Cerebellar cortex (tissue), 1 donor: ENCODE data around the gene KRTAP10-12.
A peak's percentile ranks its signal among the peaks of the same experiment; 100 is the strongest.

Experiments
- DNase-seq: peaks from one replicate; pipeline ENCODE4 v3.0.0-alpha.2; 2015; ENCODE audit warnings: low spot score

The KRTAP10-12 gene

DNA sequence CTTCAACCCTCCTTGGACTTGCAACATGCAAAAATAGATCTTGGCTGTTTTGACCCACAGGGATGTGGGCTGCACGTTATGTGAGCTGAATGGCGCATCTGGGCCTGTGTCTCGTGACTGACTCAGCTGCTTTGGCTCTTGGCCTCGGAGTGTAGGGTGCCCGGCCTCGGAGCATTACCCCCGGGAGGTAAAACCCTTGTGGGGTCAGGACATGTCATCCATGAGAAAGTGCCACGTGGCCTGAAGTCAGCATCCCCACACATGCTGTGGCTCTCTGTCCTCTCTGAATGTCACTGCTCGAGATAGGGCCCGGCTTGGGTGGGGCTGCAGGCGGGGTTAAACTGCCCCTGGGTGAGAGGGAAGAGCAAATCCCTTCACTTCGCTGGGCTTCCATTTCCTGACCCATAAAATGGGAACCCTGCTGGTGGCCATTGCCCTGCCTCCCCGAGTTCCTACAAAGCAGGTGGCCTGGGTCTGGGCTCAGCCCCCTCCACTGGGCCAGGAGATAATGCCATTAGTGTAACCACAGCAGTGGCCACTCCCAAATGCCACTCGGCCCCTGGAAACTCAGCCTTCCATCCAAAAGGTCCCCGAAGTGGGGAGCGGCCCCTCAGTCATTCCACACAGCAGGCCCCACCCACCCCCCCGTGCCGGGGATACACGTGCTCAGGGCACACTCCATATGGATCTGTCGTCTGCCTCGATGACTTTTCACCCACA is 37.2 kb downstream of the KRTAP10-12 start:
- no peak for DNase-seq

DNA sequence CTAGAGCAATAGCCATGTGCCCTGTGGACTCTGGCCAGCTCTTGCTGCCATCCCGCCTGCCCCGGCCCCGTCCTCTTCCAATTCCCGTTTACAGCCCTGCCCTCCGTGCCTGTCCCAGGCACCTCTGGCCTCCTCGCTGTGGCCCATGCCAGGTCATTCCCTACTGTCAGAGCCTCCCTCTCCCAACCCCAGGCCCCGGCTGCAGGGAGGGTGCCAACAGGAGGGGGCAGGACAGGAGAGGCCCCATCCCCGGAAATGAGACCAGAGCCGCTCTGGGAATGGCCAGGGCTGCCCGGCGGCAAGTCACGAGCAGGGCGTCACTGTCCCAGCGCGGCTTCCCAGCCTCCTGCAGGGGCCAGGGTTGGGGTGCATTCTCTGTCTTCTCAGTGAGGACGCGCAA is 37.9 kb downstream of the KRTAP10-12 start:
- no peak for DNase-seq

DNA sequence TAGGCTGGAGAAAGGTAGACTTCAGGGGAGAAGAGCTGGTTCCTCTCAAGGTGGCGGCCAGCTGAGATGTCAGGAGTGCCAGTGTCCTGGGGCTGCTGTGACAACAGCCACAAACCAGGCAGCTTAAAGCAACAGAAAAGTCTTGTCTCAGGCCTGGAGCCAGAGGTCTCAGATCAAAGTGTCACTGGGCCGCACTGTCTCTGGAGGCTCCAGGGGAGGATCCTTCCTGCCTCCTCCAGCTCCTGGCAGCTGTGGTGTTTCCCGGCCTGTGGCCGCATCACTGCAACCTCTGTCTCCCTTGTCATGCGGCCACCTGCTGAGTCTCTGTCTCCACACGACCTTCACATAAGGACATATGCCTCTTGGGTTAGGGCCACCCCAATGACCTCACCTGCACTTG is 38.8 kb downstream of the KRTAP10-12 start:
- DNase-seq, result no peak

DNA sequence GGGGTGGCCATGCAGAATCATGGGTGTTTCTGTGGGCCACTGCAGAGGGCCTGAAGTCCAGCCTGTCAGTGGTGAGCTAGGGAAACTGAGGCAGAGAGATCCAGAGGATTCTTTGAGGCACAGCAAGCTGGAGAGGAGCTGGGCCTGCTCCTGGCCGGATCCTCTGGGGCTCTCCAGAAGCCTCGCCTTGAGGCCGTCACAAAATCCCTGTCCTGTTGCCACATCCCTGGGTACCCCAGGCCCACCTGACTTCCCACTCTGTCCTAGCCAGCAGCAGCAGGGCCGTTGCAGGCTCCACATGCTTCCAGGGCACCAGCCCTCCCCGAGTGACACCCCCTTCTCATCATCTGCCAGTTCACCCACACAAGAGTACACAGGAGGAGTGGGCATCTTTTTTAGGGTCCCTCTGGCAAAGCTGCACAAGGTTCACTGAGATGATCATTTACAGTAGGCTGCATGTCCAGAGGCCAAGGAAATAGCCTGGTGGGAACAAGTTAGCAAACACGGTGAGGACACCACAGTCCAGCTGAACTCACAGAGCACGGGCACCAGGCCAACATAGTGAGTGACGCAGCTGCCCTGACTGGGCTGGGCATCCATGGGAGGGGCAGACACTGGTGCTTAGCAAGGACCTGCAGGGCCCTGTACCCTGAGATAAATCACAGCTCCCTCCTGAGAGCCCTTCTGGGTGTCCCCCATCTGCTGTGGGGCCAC is 39.5 kb downstream of the KRTAP10-12 start:
- DNase-seq, result no peak

DNA sequence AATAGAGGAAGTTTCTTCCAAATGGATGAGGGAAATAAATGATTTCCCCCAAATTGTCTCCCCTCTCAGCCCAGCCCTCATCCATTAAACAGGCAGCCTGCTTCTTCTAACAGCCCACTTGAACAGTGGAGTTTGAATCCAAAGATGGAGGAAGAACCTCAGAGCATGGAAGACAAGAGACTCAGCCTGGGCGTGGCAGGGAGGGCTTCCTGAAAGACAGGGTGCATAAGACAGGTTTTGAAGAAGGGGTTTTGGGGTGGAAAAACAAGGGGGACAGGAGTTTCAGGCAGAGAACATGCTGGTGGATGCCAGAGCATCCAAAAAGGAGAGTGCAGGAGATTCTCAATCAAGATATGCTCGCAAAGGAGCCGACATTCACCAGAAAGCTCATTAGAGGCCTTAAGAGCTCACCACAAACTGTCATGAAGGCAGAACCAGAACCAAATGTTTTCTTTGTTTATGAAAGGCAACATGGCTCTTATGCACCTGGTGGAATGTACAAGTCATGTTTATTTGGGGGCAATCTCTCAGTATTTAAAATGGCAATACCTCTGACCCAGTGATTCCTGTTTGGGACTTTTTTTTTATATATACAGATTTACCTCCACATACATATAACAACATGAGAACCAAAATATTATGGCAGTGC is 40.9 kb downstream of the KRTAP10-12 start:
- peak; percentile 1 for DNase-seq

DNA sequence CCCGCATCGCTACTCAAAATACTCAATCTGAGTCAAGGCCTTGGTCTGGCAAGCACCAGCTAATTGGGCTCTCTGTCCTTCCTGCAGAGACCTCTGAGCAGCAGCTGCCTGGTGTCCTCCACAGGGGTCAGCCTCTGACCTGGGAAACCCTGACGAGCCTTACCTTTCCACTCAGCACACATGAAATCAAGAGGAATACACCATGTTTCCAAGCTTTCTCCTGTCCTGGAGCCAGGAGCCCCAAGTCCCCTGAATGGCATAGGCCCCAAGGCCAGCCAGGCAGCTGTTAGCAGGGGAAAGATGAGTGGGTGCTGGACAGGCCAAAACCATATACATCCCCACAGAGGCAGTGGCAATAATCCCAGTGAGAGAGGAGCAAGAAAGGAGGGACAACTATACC is 41.6 kb downstream of the KRTAP10-12 start:
- no peak for DNase-seq

DNA sequence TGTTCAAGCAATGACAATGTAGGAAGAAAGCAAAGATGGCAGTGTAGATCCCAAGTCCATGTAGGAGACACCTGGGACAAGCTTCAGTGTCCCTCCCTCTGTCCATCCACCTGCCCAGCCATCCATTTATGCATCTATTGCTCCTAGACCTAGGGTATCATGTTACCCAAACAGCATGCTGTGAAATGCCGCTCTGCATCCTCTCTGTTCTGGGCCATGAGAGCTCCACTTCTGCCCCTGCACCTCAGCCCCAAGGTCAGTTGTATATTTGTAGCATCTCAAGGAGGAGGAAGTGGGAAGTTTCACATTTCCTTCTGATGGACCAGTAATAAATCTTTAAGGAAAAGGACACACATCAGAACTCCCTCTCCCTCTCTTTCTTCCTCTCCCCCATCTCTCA is 42.3 kb downstream of the KRTAP10-12 start:
- no peak for DNase-seq

DNA sequence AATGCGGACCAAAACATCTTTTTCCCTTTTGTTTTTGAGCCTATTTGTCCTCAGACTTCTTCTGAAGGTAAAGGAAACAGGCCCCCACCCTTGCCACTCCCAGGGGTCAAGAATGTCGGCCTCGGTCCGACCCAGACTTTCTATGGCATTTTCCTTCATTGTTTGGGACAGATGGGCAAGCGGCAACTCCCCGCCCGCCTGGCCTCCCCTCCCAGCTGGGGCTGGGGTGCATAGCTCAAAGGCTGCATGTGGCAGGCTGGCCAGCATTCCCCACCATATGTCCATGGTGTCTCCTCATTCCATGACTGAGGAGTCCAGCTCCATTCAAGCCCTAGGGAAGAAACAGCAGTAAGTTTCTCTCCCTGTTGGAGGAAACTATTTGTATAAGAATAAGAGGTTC is 43.8 kb downstream of the KRTAP10-12 start:
- DNase-seq, result no peak

DNA sequence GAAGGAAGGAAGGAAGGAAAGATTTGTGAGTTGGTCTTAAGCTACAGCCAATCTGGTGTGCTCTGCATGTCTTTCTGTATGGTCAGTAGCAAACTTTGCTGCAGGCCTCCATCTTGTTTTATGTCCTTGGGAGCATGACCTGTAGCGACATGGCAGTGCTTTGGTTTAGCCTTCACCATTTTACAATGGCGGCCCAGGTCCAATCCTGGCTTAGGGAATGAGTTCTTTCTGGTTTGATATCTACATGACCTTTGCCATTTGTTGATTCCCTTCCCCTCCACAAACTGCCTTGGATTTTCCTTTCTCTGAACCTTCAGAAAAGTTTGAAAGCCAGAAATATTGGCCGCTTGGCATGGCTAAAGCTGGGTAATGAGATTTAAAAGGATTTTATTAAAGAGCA is 44.9 kb downstream of the KRTAP10-12 start:
- no peak for DNase-seq

DNA sequence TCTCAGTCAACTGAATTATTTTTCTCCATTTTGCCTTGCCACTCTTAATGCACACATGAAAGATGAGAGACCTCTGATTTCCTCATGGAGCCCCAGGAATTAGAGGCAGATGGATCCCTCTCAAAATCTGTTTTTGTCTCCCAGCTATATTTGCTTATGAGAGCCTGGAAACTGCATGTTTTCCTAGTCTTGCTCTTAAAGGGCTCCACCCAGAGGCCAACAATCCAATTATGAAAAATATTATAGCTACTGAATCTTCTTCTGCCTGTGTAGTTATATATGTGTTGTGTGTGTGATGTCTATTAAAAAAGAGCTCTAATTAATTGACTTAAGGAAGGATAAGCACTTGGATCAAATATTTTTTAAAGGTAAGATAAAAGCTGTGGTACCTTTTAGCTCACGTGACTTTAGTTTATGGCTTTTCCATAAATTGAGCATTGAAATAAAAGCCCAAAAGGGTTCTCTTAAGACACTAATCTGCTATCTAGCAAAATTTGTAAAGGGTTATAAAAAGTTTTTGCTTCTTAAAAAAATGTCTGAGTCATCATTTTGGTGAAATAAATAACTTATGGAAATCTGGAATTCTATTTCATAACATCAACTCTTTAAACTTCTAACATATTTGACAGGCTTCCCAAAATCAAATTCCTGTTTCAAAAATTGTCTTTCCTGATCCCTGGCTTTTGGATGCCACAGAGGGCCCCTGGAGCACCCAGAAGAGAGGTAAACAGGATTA is 45.6 kb downstream of the KRTAP10-12 start:
- DNase-seq, result no peak
